SK-N-MC (cell line): ENCODE data around the gene VN1R2.

Experiments
- EZH2 ChIP-seq: fragments of 200-600 bp; sonication (generic); IDR thresholded peaks from one replicate; pipeline ENCODE4 v1.6.1; 2017; ENCODE audit warnings: antibody characterized with exemption
- POLR2AphosphoS5 ChIP-seq: IDR thresholded peaks from 2 replicates; pipeline ENCODE4 v1.6.1; 2012; ENCODE audit warnings: mild to moderate bottlenecking, low read depth, low read length, borderline replicate concordance

DNA sequence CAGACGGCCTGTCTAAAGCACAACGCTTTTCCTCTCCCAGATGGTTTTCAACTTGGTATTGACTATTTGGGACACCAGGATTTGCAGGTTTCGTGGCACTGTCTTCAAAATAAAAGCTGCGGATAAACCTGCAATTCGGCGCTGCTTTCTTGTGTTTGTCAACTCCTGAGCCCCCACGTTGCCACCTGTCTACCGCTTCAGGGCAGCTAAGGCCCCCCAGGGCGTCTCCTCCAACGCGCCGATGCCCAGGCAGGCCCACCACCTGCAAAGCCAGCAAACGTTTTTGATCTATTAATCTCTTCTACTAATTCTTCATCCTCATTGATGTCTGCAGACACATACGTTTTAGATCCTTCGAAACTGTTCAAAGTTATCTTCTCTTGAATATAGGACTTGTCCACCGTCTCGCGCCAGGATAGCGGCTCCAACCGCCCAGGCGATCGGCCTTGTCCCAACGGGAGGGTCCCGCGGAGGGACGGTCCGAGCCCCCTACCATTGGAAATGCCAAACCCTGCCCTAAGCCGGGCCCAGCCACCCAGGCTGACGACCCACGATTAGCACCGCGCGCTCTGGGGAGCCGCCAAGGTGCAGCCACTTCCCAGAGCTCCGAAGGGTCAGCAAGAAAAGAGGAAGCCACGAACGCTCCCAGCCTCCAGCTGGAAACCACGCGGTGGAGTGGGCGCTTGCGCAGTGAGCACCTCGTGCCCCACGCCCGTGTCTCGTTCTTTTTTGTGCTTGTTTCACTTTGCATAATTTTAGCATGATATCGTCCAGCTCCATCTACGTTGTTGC is 32.9 kb downstream of the VN1R2 start:
- TF ChIP-seq POLR2AphosphoS5 (no peak), EZH2 (no peak)
